ENCODE measurements around the gene RPS14.
"Not testable (repeated sequence)": the region's sequence is repeated elsewhere in the genome, so short reads cannot be mapped to it uniquely, and the experiment has no call there.

RPS14 gene

DNA sequence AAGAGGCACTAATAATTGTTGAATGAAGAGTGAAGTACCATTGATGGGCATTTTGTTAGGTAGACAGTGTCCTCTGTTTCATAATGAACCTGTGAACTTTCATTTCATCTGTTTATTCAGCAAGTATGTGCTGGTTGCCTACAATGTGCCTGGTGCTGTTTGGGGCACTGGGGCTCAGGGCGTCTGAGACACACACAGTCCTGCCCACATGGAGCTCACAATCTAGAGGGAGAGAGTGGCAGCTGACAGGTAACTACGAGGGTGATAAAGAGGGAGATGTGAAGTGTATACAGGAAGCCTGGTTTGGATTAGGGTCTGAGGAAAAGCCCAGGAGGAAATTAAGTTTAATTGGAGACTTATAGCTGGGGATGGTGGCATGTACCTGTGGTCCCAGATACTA is 29.9 kb upstream of the RPS14 start:
- DNase-seq, result no peak

DNA sequence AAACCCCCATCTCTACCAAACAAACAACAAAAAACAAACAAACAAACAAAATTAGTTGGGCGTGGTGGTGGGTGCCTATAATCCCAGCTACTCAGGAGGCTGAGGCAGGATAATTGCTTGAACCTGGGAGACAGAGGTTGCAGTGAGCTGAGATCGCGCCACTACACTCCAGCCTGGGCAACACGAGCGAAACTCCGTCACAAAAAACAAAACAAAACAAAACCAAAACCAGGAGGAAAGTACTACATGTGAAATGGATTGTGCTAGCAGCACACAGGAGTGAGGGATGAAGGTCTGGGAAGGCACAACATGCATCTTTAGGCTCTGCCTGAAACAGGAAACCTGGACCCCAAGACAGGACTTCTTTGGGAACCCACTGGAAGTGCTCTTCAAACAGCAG is 27.0 kb upstream of the RPS14 start:
- DNase-seq, result not testable (repeated sequence)

DNA sequence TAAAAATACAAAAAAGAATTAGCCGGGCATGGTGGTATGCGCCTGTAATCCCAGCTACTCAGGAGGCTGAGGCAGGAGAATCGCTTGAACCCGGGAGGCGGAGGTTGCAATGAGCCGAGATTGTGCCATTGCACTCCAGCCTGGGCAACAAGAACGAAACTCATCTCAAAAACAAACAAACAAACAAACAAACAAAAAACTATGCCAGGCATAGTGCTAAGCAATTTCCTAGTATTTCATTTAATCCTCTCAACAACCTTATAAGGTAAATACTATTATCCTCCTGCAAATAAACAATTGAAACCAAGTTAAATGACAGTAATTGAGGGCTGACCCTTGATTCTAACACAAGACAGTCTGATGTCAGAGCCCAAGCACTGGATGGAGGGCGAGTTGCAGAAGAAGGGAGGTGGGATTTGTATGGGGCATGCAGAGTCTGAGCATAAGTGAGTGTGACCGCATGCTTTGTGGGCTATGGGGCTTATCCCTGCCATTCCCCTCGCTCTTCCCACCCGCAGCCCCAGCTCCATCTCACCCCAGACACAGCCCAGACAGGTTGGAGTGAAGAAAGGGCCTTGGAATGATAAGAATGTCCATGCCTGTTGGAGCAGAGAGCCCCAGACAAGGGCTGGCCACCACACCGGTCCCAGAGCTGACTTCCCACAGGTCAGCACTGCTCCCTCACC is 24.3 kb upstream of the RPS14 start:
- DNase-seq, result no peak

DNA sequence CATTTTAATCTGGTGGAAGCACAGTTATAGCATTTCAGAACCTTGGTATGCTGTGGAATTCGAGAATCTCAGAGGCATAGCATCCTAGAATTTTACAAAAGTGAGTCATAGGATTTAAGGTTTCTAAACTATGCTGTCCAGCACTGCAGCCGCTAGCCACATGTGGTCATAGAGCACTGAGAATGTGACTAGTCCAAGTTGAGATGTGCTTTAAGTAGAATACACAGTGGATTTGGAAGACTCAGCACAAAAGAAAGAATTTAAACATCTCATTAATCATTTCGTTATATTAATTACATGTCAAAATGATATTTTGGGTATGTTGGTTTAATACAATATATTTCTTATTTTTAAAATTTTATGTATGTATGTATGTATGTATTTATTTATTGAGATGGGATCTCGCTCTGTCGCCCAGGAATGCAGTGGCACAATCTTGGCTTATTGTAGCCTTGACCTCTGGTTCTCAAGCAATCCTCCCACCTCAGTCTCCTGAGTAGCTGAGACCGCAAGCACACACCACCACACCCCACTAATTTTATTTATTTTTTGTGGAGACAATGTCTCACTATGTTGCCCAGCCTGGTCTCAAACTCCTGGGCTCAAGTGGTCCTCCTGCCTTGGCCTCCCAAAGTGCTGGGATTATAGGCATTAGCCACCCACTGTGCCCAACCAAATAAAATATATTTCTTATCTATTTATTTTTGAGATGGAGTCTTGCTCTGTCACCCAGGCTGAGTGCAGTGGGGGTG is 20.4 kb upstream of the RPS14 start:
- DNase-seq, result no peak

- no peak for DNase-seq
Observed at GRCh38 chr5:150468206-150468605, 18.7 kb upstream of the RPS14 start.

DNA sequence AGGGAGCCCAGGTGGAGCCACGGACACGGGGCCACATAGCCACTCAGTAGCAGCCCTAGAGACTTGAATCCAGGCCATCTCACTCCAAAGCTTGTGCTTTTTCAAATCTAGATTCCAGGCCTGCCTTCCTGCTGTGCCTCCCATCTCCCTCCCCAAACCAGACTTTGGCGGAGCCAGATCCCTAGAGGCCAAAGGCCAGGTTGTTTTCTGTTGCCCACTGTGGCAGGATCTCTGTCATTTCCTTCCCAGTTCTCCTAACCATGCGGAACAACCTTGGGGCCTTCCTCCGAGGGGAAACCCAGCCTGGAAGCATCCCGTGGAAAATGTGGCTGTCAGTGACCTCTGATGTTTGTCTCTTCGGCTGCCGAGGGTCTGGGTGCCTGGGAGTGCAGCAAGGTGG is 16.4 kb upstream of the RPS14 start:
- no peak for DNase-seq

GRCh38 chr5:150464554-150465012 is 15.0 kb upstream of the RPS14 start:
- no peak for DNase-seq

- no peak for DNase-seq
Observed at GRCh38 chr5:150461231-150461630, 11.7 kb upstream of the RPS14 start.

- DNase-seq, result no peak
Observed at GRCh38 chr5:150460781-150461180, 11.2 kb upstream of the RPS14 start.

DNA sequence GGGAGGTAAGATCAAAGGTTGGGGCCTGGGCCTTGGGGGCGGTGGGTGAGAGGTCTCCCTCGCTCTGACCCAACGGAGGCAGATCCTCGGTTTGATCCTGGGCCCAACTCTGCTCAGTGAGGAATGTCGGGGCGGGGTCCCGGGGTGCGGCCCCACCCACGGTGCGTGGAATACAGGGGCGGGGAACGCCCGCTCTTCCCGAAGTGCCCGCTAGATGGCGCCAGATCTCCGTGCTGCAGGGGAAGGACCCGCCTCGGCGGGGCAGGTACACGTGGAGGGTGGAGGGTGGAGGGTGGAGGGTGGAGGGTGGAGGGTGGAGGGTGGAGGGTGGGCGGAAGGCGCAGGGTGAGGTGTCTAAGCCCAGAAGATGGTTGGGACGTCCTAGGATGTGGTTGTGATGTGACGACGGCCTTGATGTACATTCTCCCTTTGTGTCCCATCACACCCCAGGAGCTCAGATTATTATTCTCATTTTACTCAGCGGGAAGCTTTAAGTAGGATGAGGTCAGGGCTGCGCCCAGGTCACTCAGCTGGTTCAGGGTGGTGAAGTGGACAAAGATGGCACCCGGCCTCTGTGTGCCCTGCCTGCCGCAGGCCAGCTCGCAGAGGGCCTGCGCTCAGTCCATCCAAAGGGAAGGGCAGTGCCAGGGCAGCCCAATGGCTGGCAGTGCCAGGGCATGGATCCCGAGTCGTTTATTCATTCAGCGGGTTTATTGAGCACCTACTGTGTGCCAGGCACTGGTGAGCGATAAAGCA is 9.4 kb upstream of the RPS14 start:
- DNase-seq, result peak; percentile 90

- DNase-seq, result no peak
Observed at GRCh38 chr5:150457562-150458240, 8.2 kb upstream of the RPS14 start.

GRCh38 chr5:150457121-150457520 is 7.6 kb upstream of the RPS14 start:
- no peak for DNase-seq

DNA sequence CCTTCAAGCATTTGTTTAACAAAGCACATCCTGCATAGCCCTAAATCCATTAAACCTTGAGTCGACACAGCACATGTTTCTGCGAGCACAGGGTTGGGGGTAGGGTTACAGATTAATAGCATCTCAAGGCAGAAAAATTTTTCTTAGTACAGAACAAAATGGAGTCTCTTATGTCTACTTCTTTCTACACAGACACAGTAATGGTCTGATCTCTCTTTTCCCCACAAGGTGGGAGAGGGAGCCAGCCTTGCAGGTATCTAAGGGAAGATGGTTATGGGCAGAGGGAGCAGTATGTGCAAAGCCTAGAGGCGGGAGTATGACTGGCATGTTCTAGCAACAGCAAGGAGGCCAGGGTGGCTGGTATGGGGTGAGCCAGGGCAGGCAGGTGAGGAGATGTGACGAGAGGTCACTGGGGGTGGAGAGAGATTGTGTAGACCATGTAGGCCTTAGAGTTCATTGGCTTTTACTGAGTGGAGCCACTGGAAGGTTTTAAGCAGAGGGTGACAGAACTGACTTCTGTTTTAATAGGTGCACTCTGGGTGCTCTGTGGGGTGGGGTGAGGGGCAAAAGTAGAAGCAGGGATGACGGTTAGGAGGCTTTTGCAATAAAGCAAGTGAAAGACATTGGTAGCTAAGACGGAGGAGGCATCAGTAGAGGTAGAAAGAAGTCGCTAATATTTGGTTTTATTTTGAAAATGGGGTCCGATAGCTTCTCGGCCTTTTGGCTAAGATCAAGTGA is 5.1 kb upstream of the RPS14 start:
- no peak for DNase-seq

- not testable (repeated sequence) for DNase-seq
Observed at GRCh38 chr5:150454027-150454426, 4.5 kb upstream of the RPS14 start.

DNA sequence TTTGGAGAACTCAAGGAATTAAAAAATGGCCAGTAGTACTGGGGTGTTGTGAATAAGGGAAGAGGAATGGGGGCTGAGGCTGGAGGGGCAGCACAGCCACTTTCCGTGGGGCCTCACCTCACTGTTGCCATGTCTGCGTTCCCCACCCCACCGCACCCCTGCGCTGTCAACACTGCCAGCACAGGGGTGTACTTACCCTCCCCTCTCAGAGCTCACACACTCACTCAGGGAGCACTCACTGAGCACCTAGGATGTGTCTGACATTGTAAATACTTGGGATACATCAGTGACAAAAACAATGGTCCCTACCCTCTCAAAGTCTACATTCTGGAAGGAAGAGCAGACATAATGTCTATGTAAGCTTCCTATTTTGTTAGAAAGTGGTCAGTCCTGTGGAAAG is 3.4 kb upstream of the RPS14 start:
- no peak for DNase-seq

- DNase-seq, result no peak
Observed at GRCh38 chr5:150451594-150451993, 2.1 kb upstream of the RPS14 start.

DNA sequence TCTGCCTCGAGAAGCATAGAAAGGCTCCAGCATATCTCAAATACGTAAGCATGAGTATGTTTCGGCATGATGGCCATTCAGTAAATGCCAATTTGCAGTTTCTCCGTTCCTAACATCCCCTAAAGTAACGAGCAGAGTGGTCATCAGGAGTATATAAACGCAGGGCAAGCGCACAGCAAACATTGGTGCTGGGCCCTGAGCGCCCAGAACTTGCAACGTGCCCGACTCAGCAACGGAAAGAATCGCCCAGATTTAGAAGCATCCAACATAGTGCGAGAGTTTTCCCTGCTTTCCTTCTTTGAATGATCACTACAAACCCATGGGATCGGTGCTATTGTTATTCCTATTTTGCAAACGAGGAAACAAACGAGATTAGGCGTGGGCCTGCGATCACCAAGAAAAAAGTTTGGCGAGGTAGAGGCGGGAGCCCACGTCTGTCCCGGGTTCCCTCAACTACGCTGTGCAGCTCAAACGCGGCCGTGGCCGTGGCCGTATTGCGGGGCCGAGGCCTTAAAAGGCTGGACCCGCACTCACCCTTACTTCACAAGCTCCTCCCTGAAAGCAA is 505 bp downstream of the RPS14 start:
- DNase-seq, result no peak

DNA sequence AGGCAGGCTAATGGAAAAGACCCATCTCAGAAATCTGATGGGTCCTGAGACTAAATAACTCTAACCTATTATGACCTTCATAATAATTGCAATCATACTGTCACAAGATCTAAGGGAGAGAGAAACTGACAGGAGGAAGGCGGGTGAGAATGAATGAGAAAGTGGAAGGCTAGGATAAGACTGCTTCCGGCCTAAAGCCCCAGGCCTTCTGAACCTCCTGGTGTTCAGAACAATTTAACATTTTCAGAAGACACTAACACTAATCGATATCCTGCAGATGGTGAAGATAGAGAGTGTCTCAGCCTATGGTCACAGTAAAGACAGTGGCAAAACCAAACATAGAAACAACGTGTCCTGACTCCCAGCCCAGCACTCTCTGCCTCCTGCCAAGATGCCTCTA is 1.2 kb downstream of the RPS14 start:
- DNase-seq, result no peak

DNA sequence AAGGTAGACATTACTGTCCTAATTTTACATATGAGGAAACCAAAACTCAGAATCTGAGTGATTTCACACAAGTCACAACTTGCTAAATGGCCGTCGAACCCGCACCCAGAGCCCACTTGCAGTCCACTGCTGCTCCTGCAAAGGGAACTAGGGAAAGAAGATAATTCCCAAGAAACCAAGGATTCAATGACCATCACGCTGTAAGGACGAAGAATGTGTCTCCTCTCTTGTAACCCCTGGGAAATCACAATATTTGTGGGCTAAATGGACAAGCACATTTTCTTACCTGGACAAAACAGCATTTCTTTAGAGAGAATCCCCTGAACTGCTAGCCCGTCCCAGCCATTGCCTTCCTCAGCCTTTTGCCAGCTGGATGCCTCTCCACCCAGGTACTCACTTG is 2.4 kb downstream of the RPS14 start:
- DNase-seq, result no peak

- no peak for DNase-seq
Observed at GRCh38 chr5:150446583-150446982, 3.0 kb downstream of the RPS14 start.

- no peak for DNase-seq
Observed at GRCh38 chr5:150446088-150446487, 3.5 kb downstream of the RPS14 start.

DNA sequence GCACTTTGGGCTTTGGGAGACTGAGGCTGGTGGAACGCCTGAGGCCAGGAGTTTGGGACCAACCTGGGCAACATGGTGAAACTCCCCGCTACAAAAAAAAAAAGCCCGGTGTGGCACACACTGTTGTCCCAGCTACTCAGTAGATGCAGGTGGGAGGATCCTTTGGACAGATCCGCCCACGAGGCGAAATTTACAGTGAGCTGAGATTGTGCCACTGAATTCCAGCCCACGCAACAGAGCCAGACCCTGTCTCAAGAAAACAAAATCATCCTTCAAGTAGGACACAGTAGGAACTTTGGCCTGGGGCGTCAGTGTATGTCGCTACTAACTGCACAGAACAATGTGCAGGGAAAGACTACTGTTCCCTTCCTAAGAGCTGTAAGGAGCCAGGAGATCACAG is 4.8 kb downstream of the RPS14 start:
- DNase-seq, result no peak

Data from activated CD8-positive, alpha-beta memory T cell treated with anti-CD3 and anti-CD28 coated beads, Interleukin-2, amount 50 U/mL, for 4 hours (primary cell).